ENCODE data around the gene B4GALNT3. TPM values are rescaled to one million over a fixed set of nuclear protein-coding genes. Genes with fewer than 3 reads are reported as not detected.

Gene B4GALNT3
- total and polyA plus RNA-seq, 7 donors, result 0.21 to 4.0 (median 0.57) TPM

DNA sequence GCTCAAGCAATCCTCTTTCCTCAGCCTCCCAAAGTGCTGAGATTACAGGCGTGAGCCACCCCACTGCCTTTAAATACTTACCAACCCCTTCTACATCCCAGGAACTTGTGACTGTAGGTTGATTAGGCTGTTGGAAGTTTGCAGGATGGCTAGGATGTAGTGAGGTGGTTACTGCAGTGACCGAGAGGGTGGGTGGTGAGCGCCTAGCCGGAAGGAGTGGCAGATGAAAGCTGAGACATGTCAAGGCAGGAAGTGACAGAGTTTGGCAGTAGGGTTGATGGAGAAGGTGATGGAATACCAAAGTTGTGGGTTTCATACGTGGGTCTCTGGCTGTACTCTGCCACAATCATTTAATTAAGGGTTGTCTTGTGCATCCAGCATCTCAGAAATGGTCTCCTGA lies 13.5 kb downstream of the B4GALNT3 start:
- TF ChIP-seq, protein P1, sequence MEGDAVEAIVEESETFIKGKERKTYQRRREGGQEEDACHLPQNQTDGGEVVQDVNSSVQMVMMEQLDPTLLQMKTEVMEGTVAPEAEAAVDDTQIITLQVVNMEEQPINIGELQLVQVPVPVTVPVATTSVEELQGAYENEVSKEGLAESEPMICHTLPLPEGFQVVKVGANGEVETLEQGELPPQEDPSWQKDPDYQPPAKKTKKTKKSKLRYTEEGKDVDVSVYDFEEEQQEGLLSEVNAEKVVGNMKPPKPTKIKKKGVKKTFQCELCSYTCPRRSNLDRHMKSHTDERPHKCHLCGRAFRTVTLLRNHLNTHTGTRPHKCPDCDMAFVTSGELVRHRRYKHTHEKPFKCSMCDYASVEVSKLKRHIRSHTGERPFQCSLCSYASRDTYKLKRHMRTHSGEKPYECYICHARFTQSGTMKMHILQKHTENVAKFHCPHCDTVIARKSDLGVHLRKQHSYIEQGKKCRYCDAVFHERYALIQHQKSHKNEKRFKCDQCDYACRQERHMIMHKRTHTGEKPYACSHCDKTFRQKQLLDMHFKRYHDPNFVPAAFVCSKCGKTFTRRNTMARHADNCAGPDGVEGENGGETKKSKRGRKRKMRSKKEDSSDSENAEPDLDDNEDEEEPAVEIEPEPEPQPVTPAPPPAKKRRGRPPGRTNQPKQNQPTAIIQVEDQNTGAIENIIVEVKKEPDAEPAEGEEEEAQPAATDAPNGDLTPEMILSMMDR (IDR thresholded peaks at IDR 0.05), result no peak
- H3K27ac ChIP-seq, result no peak overlapping the region
- ATAC-seq (no peak), DNase-seq (no peak)
- WGBS, 3 donors, result 86 to 88% (median 88%) methylated on average over 5 of the region's 5 CpGs
- no peaks in the 10 kb centered on the region for H3K27me3 ChIP-seq (ENCODE audit: insufficient read depth in 3 of 3, low read length in 2 of 3)
- no peaks in the 10 kb centered on the region for H3K36me3 ChIP-seq (ENCODE audit: insufficient read depth in 1 of 2, low read depth in 1 of 2)
- H3K4me1 ChIP-seq, result peaks cover 6% of the 10 kb centered on the region
- H3K4me3 ChIP-seq, result no peak overlapping the region
- intact Hi-C loops (cut with DNase I), result no loop called here
- H3K9me3 ChIP-seq, result no peaks in the 10 kb centered on the region

DNA sequence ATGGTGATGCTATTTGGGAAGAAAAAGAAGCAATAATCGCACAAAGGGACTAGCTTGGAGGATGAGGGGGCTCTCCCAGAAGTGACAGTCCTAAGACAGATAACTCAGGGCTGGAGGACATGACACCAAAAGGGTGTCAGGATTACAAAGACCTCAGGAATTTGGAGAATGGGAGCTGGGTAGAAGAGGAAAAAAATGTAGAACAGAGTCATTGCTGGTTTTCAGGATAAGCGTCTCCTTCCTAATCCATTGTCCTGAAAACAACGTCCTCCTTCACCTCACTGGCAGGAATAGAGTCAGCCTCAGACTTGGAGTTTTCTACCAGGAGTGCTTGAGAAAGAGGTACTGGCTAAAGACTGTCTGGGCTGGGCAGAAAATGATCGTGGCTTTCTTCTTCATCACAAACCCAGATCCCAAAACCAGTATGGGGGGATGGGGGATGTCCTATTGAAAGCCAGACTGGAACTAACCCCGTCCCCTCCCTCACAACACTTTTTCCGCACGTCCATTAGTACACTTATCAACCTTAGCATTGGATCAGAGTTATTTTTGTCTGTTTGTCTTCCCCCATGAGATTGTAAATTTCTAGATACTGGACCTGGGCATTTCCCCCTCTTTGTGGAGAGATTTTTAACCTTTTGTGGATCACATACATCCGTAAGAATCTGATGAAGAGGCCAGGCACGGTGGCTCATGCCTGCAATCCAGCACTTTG lies 14.3 kb downstream of the B4GALNT3 start:
- H3K9me3 ChIP-seq, result no peaks in the 10 kb centered on the region
- no peak overlapping the region for H3K27ac ChIP-seq
- peaks cover 6% of the 10 kb centered on the region for H3K4me1 ChIP-seq
- H3K27me3 ChIP-seq (ENCODE audit: insufficient read depth in 3 of 3, low read length in 2 of 3), result no peaks in the 10 kb centered on the region
- no peak overlapping the region for H3K4me3 ChIP-seq
- H3K36me3 ChIP-seq (ENCODE audit: insufficient read depth in 1 of 2, low read depth in 1 of 2), result no peaks in the 10 kb centered on the region
- DNase-seq (no peak), ATAC-seq (no peak)
- TF ChIP-seq, protein P1 (IDR thresholded peaks at IDR 0.05), result no peak
- 69 to 76% (median 74%) methylated on average over 9 of the region's 9 CpGs for WGBS, 3 donors
- intact Hi-C loops (cut with DNase I), result no loop called here

- H3K27ac ChIP-seq, result no peak overlapping the region
- 47 to 66% (median 51%) methylated on average over 5 of the region's 5 CpGs for WGBS, 3 donors
- TF ChIP-seq, protein P1 (IDR thresholded peaks at IDR 0.05), result no peak
- no peaks in the 10 kb centered on the region for H3K36me3 ChIP-seq (ENCODE audit: insufficient read depth in 1 of 2, low read depth in 1 of 2)
- intact Hi-C loops (cut with DNase I), result no loop called here
- H3K27me3 ChIP-seq (ENCODE audit: insufficient read depth in 3 of 3, low read length in 2 of 3), result no peaks in the 10 kb centered on the region
- H3K9me3 ChIP-seq, result no peaks in the 10 kb centered on the region
- DNase-seq (no peak), ATAC-seq (no peak)
- H3K4me3 ChIP-seq, result no peak overlapping the region
- H3K4me1 ChIP-seq, result no peaks in the 10 kb centered on the region
These were observed 15.5 kb downstream of the B4GALNT3 start for GRCh38 chr12:475286-475685.

- 90 to 97% (median 92%) methylated on average over 4 of the region's 4 CpGs for WGBS, 3 donors
- Histone ChIP-seq H3K36me3 (ENCODE audit: insufficient read depth in 1 of 2, low read depth in 1 of 2) (no peaks in the 10 kb centered on the region), H3K27me3 (ENCODE audit: insufficient read depth in 3 of 3, low read length in 2 of 3) (no peaks in the 10 kb centered on the region), H3K4me3 (no peak overlapping the region), H3K27ac (no peak overlapping the region), H3K9me3 (no peaks in the 10 kb centered on the region), H3K4me1 (peaks cover 18% of the 10 kb centered on the region)
- ATAC-seq (no peak), DNase-seq (no peak)
- intact Hi-C loops (cut with DNase I), result no loop called here
- TF ChIP-seq, protein P1 (IDR thresholded peaks at IDR 0.05), result no peak
These were observed 19.4 kb downstream of the B4GALNT3 start for GRCh38 chr12:479161-479560.
